ENCODE results near the gene SERPINB7.

GRCh38 chr18:63758615-63759240 is 16.5 kb upstream of the SERPINB7 start:
- TF ChIP-seq CTCF (IDR thresholded peaks at IDR 0.05), result no peak
- TF ChIP-seq POLR2AphosphoS5 (IDR thresholded peaks at IDR 0.05), result no peak
- no peak for TF ChIP-seq POLR2A (IDR thresholded peaks at IDR 0.05)
- TF ChIP-seq EP300 (IDR thresholded peaks at IDR 0.05), result no peak

Measured in sigmoid colon (tissue), 4 donors.